Mononuclear cell (primary cell): ENCODE data around the gene TRIM43. TPM values are rescaled to one million over a fixed set of nuclear protein-coding genes. Genes with fewer than 3 reads are reported as not detected.

Source experiments
- total RNA-seq: library from RNA; depleted of rRNA; stranded (reverse); fragments of >200 nt; gene quantifications from one replicate; pipeline ENCODE4 v1.2.3, GENCODE V29; 2012

TRIM43 gene
- total RNA-seq, 1 donor = not detected

Other genes starting within 250 kb of the TRIM43 start
- 12.2 TPM for gene FAHD2A, start 189.3 kb upstream of the TRIM43 start, total RNA-seq
- gene TRIM43B, start 107.2 kb upstream of the TRIM43 start, total RNA-seq = not detected